GM19099 (cell line): ENCODE results near the gene UNC5C.

ENCODE experiments used
- POLR2A ChIP-seq: IDR thresholded peaks from 3 replicates; pipeline ENCODE4 v1.6.1; 2011; ENCODE audit warnings: low read depth; ENCODE audit not compliant: insufficient read length; ENCODE audit errors: extremely low read depth

UNC5C gene

DNA sequence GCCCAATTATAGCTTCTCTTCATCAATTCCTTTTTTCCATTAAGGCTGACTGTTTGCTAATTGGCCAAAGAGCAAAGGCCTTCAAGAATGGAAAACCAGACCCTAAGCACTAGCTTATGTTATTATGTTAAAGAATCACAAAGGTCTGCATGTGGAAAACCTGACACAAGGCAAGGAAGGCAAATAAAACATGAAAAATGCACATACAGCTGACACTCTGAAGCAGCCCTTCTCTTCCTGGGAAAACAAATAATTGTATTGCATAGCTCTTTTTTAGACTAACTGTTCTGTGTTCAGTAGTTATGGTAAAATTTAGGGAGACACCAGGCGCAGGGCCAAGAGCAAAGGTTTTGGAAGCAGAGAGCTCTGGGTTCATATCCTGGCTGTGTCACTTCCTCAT, 223.1 kb downstream of the UNC5C start:
- TF ChIP-seq POLR2A, result no peak

DNA sequence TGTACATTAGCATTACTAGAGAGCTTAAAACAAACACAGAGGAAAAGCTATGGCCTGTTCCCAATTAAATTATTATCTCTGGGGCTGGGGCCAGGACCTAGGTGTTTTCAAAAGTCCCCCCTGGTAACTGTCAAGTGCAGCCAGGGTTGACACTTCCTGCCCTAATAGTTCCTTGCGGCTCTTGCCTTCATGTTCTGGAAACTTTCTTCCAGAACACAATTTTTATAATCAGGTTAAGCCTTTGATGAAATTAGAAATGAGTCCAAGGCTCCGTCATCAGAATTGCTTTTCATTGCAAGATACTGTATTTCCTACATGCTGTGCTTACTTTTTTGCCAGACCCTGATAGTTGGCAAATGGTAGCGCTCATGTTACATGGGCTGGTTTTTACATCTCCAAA, 229.6 kb downstream of the UNC5C start:
- no peak for TF ChIP-seq POLR2A

DNA sequence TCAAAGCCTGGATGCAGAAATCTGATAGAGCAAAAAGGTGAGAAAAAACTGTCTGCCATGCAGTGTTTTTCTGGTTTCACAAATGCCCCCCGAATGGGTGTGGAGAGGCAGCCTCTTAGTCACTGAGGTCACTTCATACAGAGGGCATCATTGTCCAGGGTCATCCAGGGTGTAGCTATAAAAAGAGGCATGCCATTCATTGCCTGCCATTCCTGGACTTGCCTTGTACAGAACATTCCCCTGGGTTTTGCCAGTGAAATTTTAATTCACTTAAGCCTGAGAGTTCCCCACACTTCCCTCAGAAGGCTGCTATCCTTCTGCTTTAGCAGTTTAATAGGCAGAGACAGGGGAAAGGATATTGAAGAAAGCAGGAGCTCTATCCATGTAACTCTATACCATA, 230.3 kb downstream of the UNC5C start:
- no peak for TF ChIP-seq POLR2A

DNA sequence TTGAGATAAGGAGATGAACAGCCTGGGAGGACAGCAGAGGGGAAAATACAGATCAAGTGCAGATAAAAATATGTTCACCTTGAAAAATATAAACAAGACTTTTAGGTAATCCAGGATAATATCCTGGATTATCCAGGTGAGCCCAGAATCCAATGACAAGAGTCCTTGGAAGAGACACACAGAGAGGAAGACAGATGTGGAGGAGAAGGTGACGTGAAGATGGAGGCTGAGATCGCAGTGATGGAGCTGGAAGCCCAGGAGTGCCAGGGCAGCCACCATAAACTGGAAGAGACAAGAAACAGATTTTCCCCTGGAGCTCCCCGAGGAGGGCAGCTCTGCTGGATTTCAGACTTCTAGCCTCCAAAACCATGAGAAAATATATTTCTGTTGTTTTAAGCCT, 230.7 kb downstream of the UNC5C start:
- TF ChIP-seq POLR2A, result no peak

DNA sequence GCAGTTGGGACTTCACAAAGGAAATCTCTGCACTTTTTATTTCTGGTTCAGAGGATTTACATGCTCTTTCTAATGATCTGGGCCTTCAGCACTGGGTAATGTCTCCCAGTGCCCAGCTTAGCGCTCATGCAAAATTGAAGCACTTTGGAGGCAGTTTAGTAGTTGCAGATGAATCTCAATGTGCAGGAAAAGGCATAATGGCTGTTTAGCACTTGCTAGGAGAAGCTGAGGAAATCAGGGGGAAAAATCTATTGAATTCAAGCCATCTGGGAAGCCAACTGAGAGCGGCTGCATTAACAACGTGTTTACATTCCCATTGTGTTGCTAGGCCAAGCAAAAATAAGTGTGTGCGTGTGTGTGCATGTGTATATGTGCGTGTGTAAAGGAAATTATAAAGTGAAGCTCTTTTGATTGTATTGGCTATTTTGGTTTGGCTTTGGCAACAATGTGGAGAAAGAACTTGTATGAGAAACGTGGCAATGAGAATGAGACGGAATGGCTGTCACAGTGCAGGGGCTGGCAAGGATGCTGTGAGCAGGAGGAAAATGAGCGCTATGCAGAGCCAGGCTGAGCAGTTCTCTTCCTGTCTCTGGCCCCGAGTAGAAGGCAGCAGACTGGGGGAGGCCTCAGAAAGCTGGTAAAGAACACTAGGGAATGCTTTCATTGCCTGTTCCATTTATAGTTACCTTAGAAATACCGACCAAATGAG, 231.5 kb downstream of the UNC5C start:
- no peak for TF ChIP-seq POLR2A

DNA sequence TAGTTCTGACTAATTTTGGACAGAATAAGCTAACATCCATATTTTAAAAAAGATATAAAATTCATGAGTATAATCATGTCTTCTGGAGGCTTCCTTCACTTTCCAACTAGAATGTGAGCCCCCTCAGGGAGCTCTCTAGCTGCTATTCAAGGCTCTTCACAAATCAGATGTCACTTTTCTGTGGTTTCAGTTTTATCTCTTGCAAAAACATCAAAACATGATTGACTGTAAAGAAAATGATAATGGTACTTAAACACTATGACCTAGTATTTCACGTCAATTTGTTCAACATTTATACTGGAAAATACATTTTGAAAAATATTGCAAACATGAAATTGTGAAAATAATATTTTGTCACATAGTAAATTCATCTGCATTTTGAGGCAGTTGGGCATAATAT, 234.2 kb downstream of the UNC5C start:
- TF ChIP-seq POLR2A, result no peak

DNA sequence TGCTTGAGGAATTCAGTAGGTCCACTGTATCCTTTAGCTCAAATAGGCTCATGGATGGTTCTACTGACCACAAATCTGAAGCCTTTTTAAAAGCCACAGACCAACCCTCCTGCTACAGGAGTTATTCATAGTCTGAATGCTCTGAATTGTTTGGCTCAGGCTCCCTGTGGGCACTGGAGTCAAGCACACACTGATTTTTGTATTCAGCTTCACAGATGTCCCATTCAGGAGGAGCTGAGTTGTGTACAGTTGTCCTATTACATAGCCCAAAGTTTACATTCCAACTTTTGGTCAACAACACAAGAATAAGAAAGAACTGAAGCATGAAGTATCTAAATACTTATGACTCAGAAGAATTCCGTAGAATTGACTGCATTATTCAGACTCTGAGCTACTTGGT, 243.9 kb downstream of the UNC5C start:
- no peak for TF ChIP-seq POLR2A

DNA sequence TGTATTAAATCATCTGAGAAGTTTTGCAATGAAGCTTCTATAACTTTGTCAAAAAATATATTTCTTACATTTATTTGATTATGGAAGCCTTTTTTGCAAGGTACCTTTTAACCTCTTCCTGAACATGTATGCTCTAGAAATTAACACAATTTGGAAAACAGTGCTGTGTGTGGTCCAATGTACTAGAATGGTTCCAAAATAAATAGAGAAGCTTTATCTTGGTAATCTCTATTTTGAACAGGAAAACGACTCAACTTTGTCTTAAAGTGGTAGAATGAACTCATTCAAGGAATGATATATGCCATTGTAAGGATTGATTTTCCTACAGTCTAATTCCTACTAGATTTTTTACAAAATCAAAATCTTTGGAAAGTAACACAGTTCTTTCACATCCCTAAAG, 248.5 kb downstream of the UNC5C start:
- no peak for TF ChIP-seq POLR2A

DNA sequence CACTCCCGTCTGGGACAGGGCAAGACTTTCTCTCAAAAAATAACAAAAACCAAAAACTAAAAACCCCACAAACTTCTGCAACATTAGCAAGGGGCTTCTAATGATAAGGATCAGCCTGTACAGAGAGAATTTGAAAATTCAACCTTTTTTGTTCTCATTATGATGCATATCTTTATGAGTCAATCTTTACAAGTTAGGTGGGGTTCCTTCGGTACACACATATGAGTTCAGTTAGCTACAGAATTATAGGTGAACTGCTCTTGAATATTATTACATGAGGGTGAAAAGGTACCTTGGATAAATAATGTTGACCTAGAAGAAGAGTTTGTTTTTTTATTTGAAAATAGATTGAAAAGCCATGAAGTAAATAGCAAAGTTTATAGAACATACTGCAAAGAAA, 252.7 kb downstream of the UNC5C start:
- TF ChIP-seq POLR2A, result no peak

DNA sequence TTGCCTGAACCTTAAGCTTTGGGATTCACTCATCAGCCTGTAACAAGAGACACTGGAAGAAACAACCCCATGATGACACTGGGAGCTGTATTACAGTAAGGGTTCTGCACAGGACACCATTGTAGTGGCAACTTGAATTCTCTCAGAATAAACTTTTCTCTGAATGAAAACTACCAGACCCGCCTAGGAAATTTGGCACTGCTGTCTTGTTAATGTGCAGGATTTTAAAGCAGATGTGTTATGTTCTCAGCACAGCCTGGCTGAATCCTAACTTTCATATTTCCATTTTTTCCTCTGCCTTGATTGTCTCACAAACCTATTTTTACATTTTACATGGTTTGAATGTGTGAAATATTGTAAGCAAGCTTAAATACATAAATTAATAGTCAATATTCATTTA, 253.6 kb downstream of the UNC5C start:
- no peak for TF ChIP-seq POLR2A

DNA sequence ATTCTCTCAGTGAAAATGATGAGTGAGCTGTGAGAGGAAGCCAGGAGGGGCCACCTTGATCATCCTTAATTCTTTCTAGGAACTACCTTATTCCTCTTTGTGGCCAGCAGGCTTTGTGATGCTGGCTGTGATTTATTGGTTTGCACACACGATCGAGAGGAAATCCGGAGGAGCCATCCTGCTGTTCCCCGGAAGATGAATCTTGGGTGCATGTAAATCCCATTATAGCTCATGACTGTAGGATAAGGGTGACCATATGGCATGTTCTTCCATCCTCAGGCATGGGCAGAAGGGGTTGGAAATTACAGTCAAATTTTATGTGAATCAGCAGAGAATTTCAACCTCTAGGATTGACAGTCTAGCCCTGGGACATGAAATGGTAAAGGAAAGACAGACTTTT, 254.5 kb downstream of the UNC5C start:
- TF ChIP-seq POLR2A, result no peak

DNA sequence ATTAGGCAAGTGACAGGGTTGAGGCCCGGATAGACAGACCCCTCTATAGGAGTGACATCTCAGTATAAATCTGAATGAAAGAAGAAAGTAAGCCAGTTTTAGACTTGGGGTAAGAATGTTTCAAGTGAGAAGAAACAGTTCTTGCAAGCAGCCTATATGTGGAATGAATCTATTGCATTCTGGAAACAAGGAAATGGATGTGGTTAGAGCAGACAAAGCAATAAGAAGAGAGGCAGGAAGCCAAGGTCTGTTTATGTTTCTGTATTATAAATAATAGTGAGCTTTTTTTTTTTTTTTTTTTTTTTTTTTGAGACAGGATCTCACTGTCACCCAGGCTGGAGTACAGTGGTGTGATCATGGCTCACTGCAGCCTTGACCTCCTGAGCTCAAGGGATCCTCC, 255.8 kb downstream of the UNC5C start:
- TF ChIP-seq POLR2A, result no peak

DNA sequence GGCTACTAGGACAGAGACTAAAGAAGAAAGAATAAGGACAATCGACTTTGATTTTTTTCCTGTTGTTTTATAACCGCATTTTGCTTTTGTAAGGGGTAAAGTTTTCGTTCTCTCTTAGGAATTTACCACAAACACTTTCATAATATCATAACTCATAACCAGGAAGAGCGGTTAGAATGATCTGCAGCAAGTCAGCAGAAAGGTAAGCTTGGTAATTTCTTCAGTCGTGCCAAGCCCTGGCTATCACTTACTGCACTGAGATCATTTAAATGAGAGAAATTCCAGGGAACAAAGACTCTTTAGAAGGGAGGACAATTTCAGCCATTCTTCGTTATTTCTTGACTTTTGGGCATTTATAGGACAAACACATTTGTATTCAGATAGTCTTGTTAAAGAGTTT, 258.1 kb downstream of the UNC5C start:
- no peak for TF ChIP-seq POLR2A

DNA sequence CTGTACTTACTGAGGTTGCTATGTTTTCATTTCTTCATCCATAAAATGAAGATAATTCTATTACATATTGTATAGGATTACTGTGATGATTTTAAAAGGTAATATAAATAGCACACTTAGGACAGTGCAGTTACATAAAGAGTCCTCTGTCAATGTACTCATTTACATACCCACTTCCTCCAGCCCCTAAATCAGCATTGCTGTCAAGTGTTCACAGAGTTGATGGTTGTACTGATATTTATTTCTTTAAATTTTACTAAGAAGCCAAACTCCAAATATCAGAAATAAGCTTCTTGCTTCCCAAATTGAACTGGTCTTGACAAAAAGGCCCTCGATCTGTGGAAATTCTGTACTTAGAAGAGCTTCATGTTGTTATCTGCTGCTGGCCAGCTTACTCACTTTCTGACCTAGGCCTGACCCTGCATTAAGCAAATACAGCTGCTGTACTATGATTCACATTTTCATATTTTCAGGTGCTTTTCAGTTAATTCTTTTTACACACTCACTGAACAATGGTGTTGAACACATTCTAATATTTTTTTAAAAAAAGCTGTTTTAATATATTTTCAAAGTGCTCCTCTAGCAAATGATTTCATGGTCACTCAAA, 259.6 kb downstream of the UNC5C start:
- TF ChIP-seq POLR2A, result no peak

DNA sequence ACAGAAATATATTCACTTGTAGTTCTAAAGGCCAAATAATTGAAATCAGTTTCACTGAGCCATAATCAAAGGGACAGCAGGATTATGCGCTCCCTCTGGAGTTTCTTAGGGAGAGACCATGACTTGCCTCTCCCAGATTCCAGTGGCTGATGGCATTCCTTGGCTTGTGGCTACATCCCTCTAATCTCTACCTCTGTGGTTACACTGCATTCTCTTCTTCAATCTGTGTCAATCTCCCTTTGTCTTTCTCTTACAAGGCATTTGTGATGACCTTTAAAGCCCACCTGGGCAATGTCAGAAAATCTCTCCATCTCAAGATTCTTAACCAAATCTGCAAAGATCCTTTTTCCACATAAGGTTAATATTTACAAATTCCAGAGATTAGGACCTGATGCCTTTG, 260.2 kb downstream of the UNC5C start:
- TF ChIP-seq POLR2A, result no peak

DNA sequence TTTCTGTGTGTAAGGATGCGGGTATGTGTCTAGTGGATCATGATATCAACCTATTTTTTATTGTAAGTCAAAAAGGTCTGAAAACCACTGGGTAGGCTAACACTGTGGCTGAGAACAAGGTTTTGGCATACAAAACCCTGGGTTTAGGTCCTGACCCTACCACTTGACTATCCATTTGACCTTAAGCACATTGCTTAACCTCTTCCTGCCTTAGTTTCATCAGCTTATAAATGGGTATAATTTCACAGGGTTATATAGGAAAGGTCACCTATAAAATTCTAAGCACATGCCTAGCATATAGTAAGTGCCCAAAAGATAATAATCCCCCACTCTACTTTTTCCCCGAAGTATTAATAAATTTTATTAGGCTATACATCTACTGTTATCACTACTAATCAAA, 263.0 kb downstream of the UNC5C start:
- TF ChIP-seq POLR2A, result no peak

DNA sequence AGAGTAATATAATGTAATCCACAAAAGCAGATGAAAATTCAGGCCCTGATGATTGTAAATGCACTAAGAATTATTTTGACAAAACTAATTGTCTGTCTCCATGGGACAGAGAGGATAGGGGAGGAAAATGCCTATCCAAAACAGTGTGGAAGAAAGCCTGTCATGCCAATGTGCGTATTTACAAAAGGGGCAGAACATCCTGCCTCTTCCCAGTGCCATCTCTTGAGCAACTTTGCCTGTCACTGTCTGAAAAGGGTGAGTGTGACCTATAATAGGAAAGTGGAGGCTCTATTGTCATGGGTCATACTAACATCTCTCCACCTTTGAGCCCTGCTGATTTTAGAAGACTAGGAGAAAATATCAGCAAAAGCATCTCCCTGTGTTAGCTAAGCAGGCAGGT, 264.1 kb downstream of the UNC5C start:
- TF ChIP-seq POLR2A, result no peak
